Activated T-cell treated with anti-CD3 and anti-CD28 coated beads, Interleukin-2, amount 50 U/mL, for 1 hour (primary cell): Measurements from ENCODE around the gene SHC2.
"Not testable (repeated sequence)": the region's sequence is repeated elsewhere in the genome, so short reads cannot be mapped to it uniquely, and the experiment has no call there.

Experiments
- DNase-seq: peaks from one replicate; pipeline ENCODE4 v3.0.0-alpha.2; 2020

The SHC2 gene

GRCh38 chr19:468587-469256, 7.9 kb upstream of the SHC2 start:
- no peak for DNase-seq

- DNase-seq = no peak
These were observed 6.7 kb upstream of the SHC2 start for GRCh38 chr19:467554-467953.

- no peak for DNase-seq
These were observed 4.4 kb upstream of the SHC2 start for GRCh38 chr19:465056-465816.

GRCh38 chr19:464208-464545, 3.3 kb upstream of the SHC2 start:
- no peak for DNase-seq

- no peak for DNase-seq
These were observed 2.8 kb upstream of the SHC2 start for GRCh38 chr19:463483-464207.

GRCh38 chr19:461721-462551, 1.1 kb upstream of the SHC2 start:
- peak; percentile 29 for DNase-seq

- peak; percentile 48 for DNase-seq
These were observed 915 bp downstream of the SHC2 start for GRCh38 chr19:459724-460511.

- DNase-seq = no peak
These were observed 2.5 kb downstream of the SHC2 start for GRCh38 chr19:458091-459042.

GRCh38 chr19:457636-458035, 3.2 kb downstream of the SHC2 start:
- DNase-seq = no peak

- no peak for DNase-seq
These were observed 4.2 kb downstream of the SHC2 start for GRCh38 chr19:456547-457110.

- DNase-seq = no peak
These were observed 4.8 kb downstream of the SHC2 start for GRCh38 chr19:455851-456546.

GRCh38 chr19:455031-455705, 5.7 kb downstream of the SHC2 start:
- no peak for DNase-seq

GRCh38 chr19:453606-454005, 7.2 kb downstream of the SHC2 start:
- DNase-seq = no peak

- DNase-seq = no peak
These were observed 8.0 kb downstream of the SHC2 start for GRCh38 chr19:452829-453228.

GRCh38 chr19:450912-451481, 9.8 kb downstream of the SHC2 start:
- not testable (repeated sequence) for DNase-seq

GRCh38 chr19:449916-450315, 10.9 kb downstream of the SHC2 start:
- DNase-seq = no peak

GRCh38 chr19:447816-448560, 12.8 kb downstream of the SHC2 start:
- DNase-seq = no peak

GRCh38 chr19:447064-447426, 13.8 kb downstream of the SHC2 start:
- no peak for DNase-seq
